ENCODE data around the gene CPT2.

DNA sequence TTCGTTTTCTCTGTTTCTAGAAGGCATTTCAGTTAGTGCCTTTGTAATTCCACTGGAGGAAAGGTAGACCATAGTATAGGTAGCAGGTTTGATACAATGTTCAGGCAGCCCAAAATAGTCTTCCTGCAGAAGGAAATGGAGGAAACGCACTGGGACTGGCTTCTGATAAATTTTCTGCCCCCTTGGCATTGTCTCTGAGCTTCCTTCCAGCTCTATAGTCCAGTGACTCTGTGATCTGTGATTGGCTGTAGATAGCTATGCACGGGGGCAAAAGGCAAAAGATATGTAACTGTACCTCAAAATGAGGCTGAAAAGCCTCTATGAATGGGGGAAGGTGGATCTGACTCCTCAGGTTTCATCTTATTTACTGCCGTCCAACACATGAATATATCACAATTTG, 47.5 kb downstream of the CPT2 start:
- TF ChIP-seq POLR2AphosphoS5 (IDR thresholded peaks at IDR 0.05; ENCODE audit: low read depth, low read length) (no peak), POLR2A (IDR thresholded peaks at IDR 0.05; ENCODE audit: low read depth, low read length) (no peak), TAF1 (IDR thresholded peaks at IDR 0.05; ENCODE audit: borderline replicate concordance, low read depth, low read length) (no peak)
